Astrocyte (in vitro differentiated cells and primary cell): ENCODE data around the gene SLFN12L.
"Not testable (repeated sequence)": the region's sequence is repeated elsewhere in the genome, so short reads cannot be mapped to it uniquely, and the experiment has no call there.

Experiments
- EZH2 ChIP-seq: IDR thresholded peaks from 2 replicates; pipeline ENCODE4 v1.6.1; 2012; ENCODE audit warnings: mild to moderate bottlenecking, low read length, inconsistent platforms; ENCODE audit not compliant: insufficient read depth
- TF ChIP-seq, protein P1 (sequence below): IDR thresholded peaks from 2 replicates; pipeline ENCODE4 v1.5.1; 2011; ENCODE audit warnings: low read depth, mild to moderate bottlenecking, inconsistent platforms, low read length, moderate library complexity; ENCODE audit not compliant: insufficient read depth

DNA sequence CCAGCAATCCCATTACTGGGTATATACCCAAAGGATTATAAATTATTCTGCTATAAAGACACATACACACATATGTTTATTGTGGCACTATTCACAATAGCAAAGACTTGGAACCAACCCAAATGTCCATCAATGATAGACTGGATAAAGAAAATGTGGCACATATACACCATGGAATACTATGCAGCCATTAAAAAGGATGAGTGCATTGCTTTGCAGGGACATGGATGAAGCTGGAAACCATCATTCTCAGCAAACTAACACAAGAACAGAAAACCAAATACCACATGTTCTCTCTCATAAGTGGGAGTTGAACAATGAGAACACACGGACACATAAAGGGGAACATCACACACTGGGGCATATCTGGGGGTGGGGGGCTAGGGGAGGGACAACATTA is 8.2 kb downstream of the SLFN12L start:
- TF ChIP-seq, protein P1, sequence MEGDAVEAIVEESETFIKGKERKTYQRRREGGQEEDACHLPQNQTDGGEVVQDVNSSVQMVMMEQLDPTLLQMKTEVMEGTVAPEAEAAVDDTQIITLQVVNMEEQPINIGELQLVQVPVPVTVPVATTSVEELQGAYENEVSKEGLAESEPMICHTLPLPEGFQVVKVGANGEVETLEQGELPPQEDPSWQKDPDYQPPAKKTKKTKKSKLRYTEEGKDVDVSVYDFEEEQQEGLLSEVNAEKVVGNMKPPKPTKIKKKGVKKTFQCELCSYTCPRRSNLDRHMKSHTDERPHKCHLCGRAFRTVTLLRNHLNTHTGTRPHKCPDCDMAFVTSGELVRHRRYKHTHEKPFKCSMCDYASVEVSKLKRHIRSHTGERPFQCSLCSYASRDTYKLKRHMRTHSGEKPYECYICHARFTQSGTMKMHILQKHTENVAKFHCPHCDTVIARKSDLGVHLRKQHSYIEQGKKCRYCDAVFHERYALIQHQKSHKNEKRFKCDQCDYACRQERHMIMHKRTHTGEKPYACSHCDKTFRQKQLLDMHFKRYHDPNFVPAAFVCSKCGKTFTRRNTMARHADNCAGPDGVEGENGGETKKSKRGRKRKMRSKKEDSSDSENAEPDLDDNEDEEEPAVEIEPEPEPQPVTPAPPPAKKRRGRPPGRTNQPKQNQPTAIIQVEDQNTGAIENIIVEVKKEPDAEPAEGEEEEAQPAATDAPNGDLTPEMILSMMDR, result not testable (repeated sequence)
- not testable (repeated sequence) for TF ChIP-seq EZH2
